Ishikawa (cell line): ENCODE data around the gene KREMEN1.

Experiments used
- CEBPB ChIP-seq: IDR thresholded peaks from 2 replicates; pipeline ENCODE4 v1.6.1; 2012
- CREB1 ChIP-seq: IDR thresholded peaks from 2 replicates; pipeline ENCODE4 v1.6.1; 2012; ENCODE audit warnings: low read depth
- EP300 ChIP-seq: IDR thresholded peaks from 2 replicates; pipeline ENCODE4 v1.6.1; 2012; ENCODE audit warnings: borderline replicate concordance
- MAX ChIP-seq: IDR thresholded peaks from 2 replicates; pipeline ENCODE4 v1.6.1; 2012
- NFIC ChIP-seq: IDR thresholded peaks from 2 replicates; pipeline ENCODE4 v1.6.1; 2012
- RAD21 ChIP-seq: IDR thresholded peaks from 2 replicates; pipeline ENCODE4 v1.6.1; 2012; ENCODE audit warnings: low read depth
- REST ChIP-seq: IDR thresholded peaks from 2 replicates; pipeline ENCODE4 v1.6.1; 2012; ENCODE audit warnings: low read depth, mild to moderate bottlenecking
- TAF1 ChIP-seq: IDR thresholded peaks from 2 replicates; pipeline ENCODE4 v1.6.1; 2012; ENCODE audit warnings: low read depth, mild to moderate bottlenecking
- TEAD4 ChIP-seq: IDR thresholded peaks from 2 replicates; pipeline ENCODE4 v1.6.1; 2012
- YY1 ChIP-seq: IDR thresholded peaks from 2 replicates; pipeline ENCODE4 v1.6.1; 2012; ENCODE audit warnings: low read depth

DNA sequence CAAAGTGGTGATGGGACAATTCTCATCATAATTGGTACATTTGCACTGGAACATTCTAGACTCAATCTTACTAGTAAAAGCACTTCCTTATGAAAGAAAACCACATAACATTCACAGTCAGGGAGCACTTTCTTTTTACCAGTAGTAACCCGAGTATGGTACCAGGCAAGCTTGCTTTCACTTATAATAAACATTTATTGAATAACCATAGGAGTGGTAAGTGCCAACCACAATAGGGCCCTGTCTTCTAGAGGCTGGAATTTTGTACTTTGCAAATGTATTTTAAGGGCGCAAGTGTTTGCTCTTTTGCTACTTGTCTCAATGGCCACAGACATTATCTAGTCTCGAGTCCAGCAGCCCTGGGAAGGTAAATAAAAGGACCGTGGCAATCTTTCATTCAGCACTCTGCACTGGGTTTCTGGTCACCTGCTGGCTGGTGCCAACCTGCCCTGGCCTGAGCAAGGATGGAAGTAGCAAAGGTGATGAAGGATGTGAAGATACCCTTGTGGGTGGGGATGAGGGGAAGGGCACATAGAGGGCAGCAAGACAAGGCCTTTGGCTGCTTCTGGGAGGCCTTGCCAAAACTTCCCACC lies 35.4 kb upstream of the KREMEN1 start:
- TF ChIP-seq NFIC: no peak
- no peak for TF ChIP-seq RAD21
- no peak for TF ChIP-seq MAX
- TF ChIP-seq TEAD4: no peak
- no peak for TF ChIP-seq CEBPB
- no peak for TF ChIP-seq TAF1
- no peak for TF ChIP-seq REST
- no peak for TF ChIP-seq CREB1
- TF ChIP-seq YY1: no peak
- no peak for TF ChIP-seq EP300
